ENCODE data around the gene HAO2. TPM values are rescaled to one million over a fixed set of nuclear protein-coding genes. Genes with fewer than 3 reads are reported as not detected.

Gene HAO2
- total and polyA plus RNA-seq, 9 donors, result 0.08 to 0.15 (median 0.13) TPM; not detected in 6

DNA sequence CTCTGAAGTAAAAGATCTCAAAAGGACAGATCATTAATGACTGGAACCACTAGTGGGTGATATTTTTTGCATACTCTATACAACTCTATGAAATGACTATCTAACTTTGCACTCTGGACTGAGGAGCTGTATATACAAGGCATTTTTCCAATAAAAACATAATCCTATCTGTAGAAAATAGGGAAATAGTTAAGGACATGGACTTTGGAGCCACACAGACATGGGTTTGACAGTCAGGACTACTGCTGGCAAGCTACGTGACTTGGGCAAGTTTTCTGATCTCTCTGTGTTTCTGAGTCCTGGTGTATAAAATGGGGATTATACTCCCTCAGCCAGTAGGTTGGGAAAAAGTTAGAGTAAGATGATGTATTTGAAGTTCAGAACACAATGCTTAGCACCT is 25.5 kb downstream of the HAO2 start:
- no peak for DNase-seq
- 75% methylated on average over 1 of the region's 1 CpG for WGBS (ENCODE audit: insufficient coverage)
- Histone ChIP-seq H3K36me3 (ENCODE audit: control insufficient read depth, insufficient read depth, low read length) (no peaks in the 10 kb centered on the region), H3K27me3 (ENCODE audit: control insufficient read depth, insufficient read depth, low read length) (no peaks in the 10 kb centered on the region), H3K4me1 (ENCODE audit: control insufficient read depth, insufficient read depth, low read length) (no peaks in the 10 kb centered on the region), H3K9me3 (replicated peaks; ENCODE audit: control insufficient read depth, low read depth, low read length) (no peaks in the 10 kb centered on the region), H3K4me3 (ENCODE audit: low read length) (no peak overlapping the region), H3K27ac (ENCODE audit: low read length) (no peak overlapping the region)

DNA sequence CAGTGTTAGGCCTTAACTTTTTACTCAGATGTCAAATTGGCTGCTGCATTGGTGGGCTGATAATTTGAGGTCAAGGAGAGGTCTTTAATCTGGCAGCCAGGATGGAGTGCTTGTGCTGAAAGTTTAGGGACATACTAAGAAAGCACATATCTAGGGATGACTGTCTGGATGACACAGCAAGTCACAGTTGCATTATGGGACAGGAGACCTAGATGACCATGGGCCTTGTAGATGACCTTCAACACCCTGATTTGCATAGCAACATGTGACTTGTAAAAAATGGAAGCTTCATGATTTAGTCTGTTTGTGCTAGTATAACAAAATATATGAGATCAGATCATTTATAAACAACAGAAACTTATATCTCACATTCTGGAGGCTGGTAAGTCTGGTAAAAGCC is 28.4 kb downstream of the HAO2 start:
- Histone ChIP-seq H3K4me1 (ENCODE audit: control insufficient read depth, insufficient read depth, low read length) (no peaks in the 10 kb centered on the region), H3K27ac (ENCODE audit: low read length) (no peak overlapping the region), H3K36me3 (ENCODE audit: control insufficient read depth, insufficient read depth, low read length) (no peaks in the 10 kb centered on the region), H3K4me3 (ENCODE audit: low read length) (no peak overlapping the region), H3K27me3 (ENCODE audit: control insufficient read depth, insufficient read depth, low read length) (no peaks in the 10 kb centered on the region), H3K9me3 (replicated peaks; ENCODE audit: control insufficient read depth, low read depth, low read length) (no peaks in the 10 kb centered on the region)
- DNase-seq, result no peak

DNA sequence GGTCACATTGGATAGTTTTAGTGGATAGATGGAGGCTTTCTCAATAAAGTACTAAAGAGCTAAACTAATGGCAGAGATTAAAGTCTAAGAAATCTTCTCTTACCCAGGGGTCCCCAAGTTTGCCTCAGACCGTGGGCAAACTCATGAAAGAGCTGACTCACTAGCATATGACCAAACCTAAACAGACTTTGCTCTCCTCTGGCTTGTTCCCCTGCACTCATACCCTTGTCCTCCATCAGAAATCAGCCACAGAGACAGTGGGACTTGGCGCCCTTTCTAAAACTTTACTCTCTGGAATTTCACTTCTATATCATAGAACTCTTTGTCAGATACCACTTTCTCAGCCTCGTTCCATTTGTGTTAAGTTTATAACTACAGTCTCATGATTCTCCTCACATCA is 29.4 kb downstream of the HAO2 start:
- Histone ChIP-seq H3K4me1 (ENCODE audit: control insufficient read depth, insufficient read depth, low read length) (no peaks in the 10 kb centered on the region), H3K36me3 (ENCODE audit: control insufficient read depth, insufficient read depth, low read length) (no peaks in the 10 kb centered on the region), H3K4me3 (ENCODE audit: low read length) (no peak overlapping the region), H3K9me3 (replicated peaks; ENCODE audit: control insufficient read depth, low read depth, low read length) (no peaks in the 10 kb centered on the region), H3K27me3 (ENCODE audit: control insufficient read depth, insufficient read depth, low read length) (no peaks in the 10 kb centered on the region), H3K27ac (ENCODE audit: low read length) (no peak overlapping the region)
- WGBS (ENCODE audit: insufficient coverage), result 100% methylated on average over 1 of the region's 3 CpGs
- DNase-seq, result no peak

DNA sequence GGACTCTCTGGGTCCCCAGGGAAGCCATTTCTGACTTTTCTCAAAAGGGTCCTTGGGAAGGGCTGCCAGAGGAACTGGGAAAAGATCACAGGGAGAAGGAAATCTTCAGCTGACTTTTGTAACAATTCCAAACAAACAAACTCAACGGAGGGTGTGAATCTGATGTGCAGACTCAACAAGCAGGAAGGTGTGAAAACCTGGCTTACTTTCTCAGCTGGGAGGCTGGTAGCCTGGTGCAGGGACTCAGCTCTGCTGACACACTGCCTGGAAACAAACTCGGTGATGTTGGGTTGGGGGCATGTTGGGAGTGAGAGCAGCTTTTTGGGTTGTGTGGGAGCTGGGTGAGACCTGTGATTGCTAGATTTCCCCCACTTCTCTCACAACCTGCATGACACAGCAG is 36.2 kb downstream of the HAO2 start:
- no peaks in the 10 kb centered on the region for H3K9me3 ChIP-seq (replicated peaks; ENCODE audit: control insufficient read depth, low read depth, low read length)
- no peaks in the 10 kb centered on the region for H3K4me1 ChIP-seq (ENCODE audit: control insufficient read depth, insufficient read depth, low read length)
- no peak for DNase-seq
- no peaks in the 10 kb centered on the region for H3K36me3 ChIP-seq (ENCODE audit: control insufficient read depth, insufficient read depth, low read length)
- no peaks in the 10 kb centered on the region for H3K27me3 ChIP-seq (ENCODE audit: control insufficient read depth, insufficient read depth, low read length)
- WGBS (ENCODE audit: insufficient coverage), result 29% methylated on average over 1 of the region's 2 CpGs
- no peak overlapping the region for H3K27ac ChIP-seq (ENCODE audit: low read length)
- H3K4me3 ChIP-seq (ENCODE audit: low read length), result no peak overlapping the region

DNA sequence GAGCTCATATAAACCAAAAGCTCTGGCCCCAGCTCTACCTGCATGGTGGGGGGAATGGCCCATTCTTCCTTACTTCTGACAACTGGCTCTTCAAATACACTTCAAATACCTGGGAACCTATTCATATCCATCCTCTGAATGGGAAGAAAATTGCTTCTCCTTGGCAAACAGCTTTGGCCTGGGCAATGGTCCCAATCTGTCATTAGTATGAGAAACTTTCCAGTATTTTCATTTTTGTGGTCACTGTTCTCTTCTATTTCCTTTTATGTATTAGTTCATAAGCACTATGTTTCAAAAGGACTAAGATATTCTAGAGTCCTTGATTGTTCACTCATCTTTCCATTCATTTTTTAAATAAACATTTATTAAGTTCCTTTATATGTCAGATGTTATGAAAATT is 41.1 kb downstream of the HAO2 start:
- H3K4me3 ChIP-seq (ENCODE audit: low read length), result no peak overlapping the region
- no peaks in the 10 kb centered on the region for H3K4me1 ChIP-seq (ENCODE audit: control insufficient read depth, insufficient read depth, low read length)
- H3K9me3 ChIP-seq (replicated peaks; ENCODE audit: control insufficient read depth, low read depth, low read length), result no peaks in the 10 kb centered on the region
- no peak overlapping the region for H3K27ac ChIP-seq (ENCODE audit: low read length)
- H3K27me3 ChIP-seq (ENCODE audit: control insufficient read depth, insufficient read depth, low read length), result no peaks in the 10 kb centered on the region
- no peaks in the 10 kb centered on the region for H3K36me3 ChIP-seq (ENCODE audit: control insufficient read depth, insufficient read depth, low read length)
- peak; percentile 21 for DNase-seq

DNA sequence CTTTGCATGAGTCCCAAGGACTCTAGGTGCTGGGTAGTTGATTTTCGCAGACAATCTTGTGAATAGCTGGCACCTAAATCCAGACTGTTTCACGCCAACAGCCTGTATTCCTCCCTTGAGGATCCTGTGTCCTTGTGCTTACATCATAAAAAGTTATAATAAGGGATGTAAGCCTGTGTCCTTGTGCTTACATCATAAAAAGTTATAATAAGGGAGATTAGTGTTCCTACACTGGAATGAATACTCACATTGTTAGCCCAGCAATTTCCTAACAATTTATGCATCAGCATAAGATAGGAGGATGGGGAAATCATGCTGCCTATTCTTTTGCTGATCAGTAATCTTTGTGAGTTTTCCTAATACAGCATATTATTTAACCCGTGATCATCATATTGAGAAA is 42.4 kb downstream of the HAO2 start:
- no peaks in the 10 kb centered on the region for H3K36me3 ChIP-seq (ENCODE audit: control insufficient read depth, insufficient read depth, low read length)
- H3K4me1 ChIP-seq (ENCODE audit: control insufficient read depth, insufficient read depth, low read length), result no peaks in the 10 kb centered on the region
- no CpG with 5 or more reads among the region's 3 CpGs for WGBS (ENCODE audit: insufficient coverage)
- DNase-seq, result no peak
- H3K27me3 ChIP-seq (ENCODE audit: control insufficient read depth, insufficient read depth, low read length), result no peaks in the 10 kb centered on the region
- H3K4me3 ChIP-seq (ENCODE audit: low read length), result no peak overlapping the region
- no peaks in the 10 kb centered on the region for H3K9me3 ChIP-seq (replicated peaks; ENCODE audit: control insufficient read depth, low read depth, low read length)
- no peak overlapping the region for H3K27ac ChIP-seq (ENCODE audit: low read length)

DNA sequence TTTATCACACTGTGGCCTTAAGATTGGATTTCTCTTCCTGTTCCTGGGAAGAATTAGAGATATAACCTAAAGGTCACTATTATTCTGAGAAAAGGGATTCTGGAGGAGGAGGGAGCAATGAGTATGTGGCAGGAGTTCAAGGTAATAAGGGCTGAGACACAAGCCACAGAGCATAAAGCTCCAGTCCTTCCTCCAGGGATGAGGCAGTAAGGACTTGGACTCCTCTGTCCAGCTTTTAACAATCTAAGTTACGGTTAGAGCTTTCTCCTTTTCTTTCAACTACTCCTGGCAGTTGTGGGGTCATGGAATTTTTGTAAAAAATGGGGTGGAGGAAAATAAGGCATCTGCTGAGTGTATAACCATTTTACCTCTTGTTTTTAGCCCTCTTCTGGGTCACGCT is 46.4 kb downstream of the HAO2 start, which contains the start of gene HSD3B2:
Gene HSD3B2 (plus strand): TSS at position 201 of the 400 bp plus-strand sequence. CDS start 270 bp downstream, outside the sequence.
- 60% methylated on average over 1 of the region's 2 CpGs for WGBS (ENCODE audit: insufficient coverage)
- no peak within 1 kb of the TSS for H3K4me3 ChIP-seq (ENCODE audit: low read length)
- H3K27ac ChIP-seq (ENCODE audit: low read length), result no peak within 1 kb of the TSS
- H3K36me3 ChIP-seq (ENCODE audit: control insufficient read depth, insufficient read depth, low read length), result no peaks in the 10 kb centered on the region
- DNase-seq, result no peak
- H3K9me3 ChIP-seq (replicated peaks; ENCODE audit: control insufficient read depth, low read depth, low read length), result no peaks in the 10 kb centered on the region
- H3K27me3 ChIP-seq (ENCODE audit: control insufficient read depth, insufficient read depth, low read length), result no peaks in the 10 kb centered on the region
- no peaks in the 10 kb centered on the region for H3K4me1 ChIP-seq (ENCODE audit: control insufficient read depth, insufficient read depth, low read length)

DNA sequence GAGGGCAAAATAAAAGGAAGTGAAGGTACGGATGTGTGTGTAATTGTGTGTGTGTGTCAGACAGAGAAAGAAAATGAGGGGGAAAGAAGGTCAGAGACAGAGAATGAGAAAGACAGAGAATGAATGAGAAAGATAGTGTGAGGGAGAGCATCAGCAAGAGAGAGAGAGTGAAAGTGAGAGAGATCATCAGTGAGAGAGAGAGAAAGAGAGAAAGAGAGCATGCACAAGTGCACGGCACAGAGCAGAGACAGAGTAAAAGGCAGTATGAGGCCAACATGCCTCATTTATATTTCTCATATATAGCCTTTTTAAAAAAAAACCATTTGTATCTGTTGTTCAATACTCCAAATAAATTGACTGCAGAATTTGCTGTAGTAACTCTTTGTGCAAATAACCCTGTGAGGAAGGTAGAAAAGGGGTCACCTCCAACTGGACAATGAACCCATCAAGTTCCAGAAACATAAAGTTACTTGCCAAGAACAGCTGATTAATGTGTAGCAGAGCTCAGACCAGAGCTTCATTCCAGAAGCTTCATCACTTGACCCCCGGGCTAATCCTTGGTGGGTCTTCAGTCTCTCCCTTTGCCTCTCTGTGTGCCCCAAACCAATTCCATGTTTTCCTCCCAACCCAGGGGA is 47.5 kb downstream of the HAO2 start:
- H3K36me3 ChIP-seq (ENCODE audit: control insufficient read depth, insufficient read depth, low read length), result no peaks in the 10 kb centered on the region
- H3K9me3 ChIP-seq (replicated peaks; ENCODE audit: control insufficient read depth, low read depth, low read length), result no peaks in the 10 kb centered on the region
- no peak overlapping the region for H3K27ac ChIP-seq (ENCODE audit: low read length)
- no peak for DNase-seq
- no peaks in the 10 kb centered on the region for H3K27me3 ChIP-seq (ENCODE audit: control insufficient read depth, insufficient read depth, low read length)
- no peak overlapping the region for H3K4me3 ChIP-seq (ENCODE audit: low read length)
- 67% methylated on average over 2 of the region's 3 CpGs for WGBS (ENCODE audit: insufficient coverage)
- H3K4me1 ChIP-seq (ENCODE audit: control insufficient read depth, insufficient read depth, low read length), result no peaks in the 10 kb centered on the region

DNA sequence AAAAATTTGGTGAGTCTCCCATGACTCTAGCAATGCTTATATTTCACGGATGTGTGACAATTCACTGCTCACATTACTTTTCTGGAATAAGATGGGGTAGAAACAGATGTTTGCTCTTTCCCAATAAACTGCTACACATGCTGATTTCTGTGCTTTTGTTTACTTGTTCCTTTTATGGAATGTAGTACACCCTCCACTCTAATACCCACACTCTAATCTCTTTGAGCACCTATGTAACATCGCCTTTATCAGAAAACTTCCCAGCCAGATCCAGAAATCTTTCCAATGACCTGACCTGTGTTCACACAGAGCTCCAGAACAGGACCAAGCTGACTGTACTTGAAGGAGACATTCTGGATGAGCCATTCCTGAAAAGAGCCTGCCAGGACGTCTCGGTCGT is 50.5 kb downstream of the HAO2 start:
- no peak overlapping the region for H3K4me3 ChIP-seq (ENCODE audit: low read length)
- 88% methylated on average over 4 of the region's 5 CpGs for WGBS (ENCODE audit: insufficient coverage)
- no peak overlapping the region for H3K27ac ChIP-seq (ENCODE audit: low read length)
- no peaks in the 10 kb centered on the region for H3K9me3 ChIP-seq (replicated peaks; ENCODE audit: control insufficient read depth, low read depth, low read length)
- H3K36me3 ChIP-seq (ENCODE audit: control insufficient read depth, insufficient read depth, low read length), result no peaks in the 10 kb centered on the region
- no peaks in the 10 kb centered on the region for H3K27me3 ChIP-seq (ENCODE audit: control insufficient read depth, insufficient read depth, low read length)
- no peak for DNase-seq
- no peaks in the 10 kb centered on the region for H3K4me1 ChIP-seq (ENCODE audit: control insufficient read depth, insufficient read depth, low read length)

DNA sequence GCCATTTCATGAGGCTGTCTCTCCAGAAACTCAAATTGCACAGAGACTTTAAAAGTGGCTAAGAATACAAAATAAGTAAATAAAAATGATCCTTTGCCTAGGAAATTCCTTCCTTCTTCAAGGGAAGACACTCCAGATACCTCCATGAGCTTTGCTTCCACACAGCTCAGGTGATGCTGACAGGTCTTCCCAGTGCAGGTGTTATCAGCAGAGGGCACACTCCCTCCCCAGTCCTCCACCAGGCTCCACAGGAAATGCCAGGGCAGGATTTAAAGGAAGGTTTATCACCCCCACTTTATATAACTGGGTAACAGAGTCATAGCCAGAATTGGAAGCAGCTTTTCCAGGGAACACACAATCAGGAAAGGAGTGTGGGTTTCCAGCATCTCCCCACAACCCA is 52.1 kb downstream of the HAO2 start:
- Histone ChIP-seq H3K27ac (ENCODE audit: low read length) (no peak overlapping the region), H3K4me3 (ENCODE audit: low read length) (no peak overlapping the region), H3K9me3 (replicated peaks; ENCODE audit: control insufficient read depth, low read depth, low read length) (no peaks in the 10 kb centered on the region), H3K36me3 (ENCODE audit: control insufficient read depth, insufficient read depth, low read length) (no peaks in the 10 kb centered on the region), H3K4me1 (ENCODE audit: control insufficient read depth, insufficient read depth, low read length) (no peaks in the 10 kb centered on the region), H3K27me3 (ENCODE audit: control insufficient read depth, insufficient read depth, low read length) (no peaks in the 10 kb centered on the region)
- no peak for DNase-seq

DNA sequence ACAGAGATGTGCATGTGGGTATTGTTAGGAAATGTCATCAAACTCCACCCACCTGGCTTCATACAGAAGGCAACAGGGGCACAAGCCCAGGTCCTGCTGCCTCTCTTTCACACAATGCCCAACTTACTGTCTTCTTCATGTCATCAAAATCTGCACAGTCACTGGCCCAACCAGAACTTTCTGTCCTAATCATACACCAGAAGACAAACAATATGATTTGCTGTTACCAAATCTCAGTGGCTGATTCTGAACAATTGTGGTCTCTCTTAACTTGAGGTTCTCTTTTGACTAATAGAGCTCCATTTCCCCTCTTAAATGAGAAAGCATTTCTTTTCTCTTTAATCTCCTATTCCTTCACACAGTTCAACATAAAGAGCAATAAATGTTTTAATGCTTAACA is 54.0 kb downstream of the HAO2 start:
- no peaks in the 10 kb centered on the region for H3K4me1 ChIP-seq (ENCODE audit: control insufficient read depth, insufficient read depth, low read length)
- DNase-seq, result no peak
- H3K4me3 ChIP-seq (ENCODE audit: low read length), result no peak overlapping the region
- H3K9me3 ChIP-seq (replicated peaks; ENCODE audit: control insufficient read depth, low read depth, low read length), result no peaks in the 10 kb centered on the region
- H3K27me3 ChIP-seq (ENCODE audit: control insufficient read depth, insufficient read depth, low read length), result no peaks in the 10 kb centered on the region
- no peak overlapping the region for H3K27ac ChIP-seq (ENCODE audit: low read length)
- no peaks in the 10 kb centered on the region for H3K36me3 ChIP-seq (ENCODE audit: control insufficient read depth, insufficient read depth, low read length)

Measured in muscle of leg (tissue), 11 donors.